Measurements from ENCODE around the gene HUNK. TPM values are rescaled to one million over a fixed set of nuclear protein-coding genes. Genes with fewer than 3 reads are reported as not detected.
"Not testable (repeated sequence)": the region's sequence is repeated elsewhere in the genome, so short reads cannot be mapped to it uniquely, and the experiment has no call there.

Gene HUNK
- total RNA-seq, 4 donors from 2014 or later: 1.6 to 7.0 (median 3.4) TPM

DNA sequence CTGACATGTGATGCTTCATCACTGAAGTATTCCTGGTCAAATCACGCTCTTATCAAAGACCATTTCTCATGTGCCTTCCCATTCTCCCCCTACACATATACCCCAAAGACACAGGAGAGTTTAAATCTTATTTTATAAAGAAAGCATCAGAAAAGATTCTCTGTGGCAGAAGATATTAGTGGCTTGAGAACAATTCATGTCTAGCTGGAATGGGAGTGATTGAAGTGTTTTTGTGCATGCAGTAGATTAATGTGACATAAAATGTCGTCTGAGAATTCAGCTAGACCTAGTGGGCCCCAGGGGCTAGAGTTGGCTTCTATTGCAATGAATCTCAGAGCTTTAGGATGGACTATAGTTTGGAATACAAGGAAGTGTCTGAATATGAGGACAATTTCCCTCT, 163.9 kb downstream of the HUNK start:
- Histone ChIP-seq H3K36me3 (no peaks in the 10 kb centered on the region), H3K27me3 (no peaks in the 10 kb centered on the region), H3K4me3 (no peak overlapping the region), H3K4me1 (no peaks in the 10 kb centered on the region), H3K27ac (no peak overlapping the region), H3K9me3 (no peaks in the 10 kb centered on the region)
- DNase-seq: no peak
- TF ChIP-seq, protein P1, sequence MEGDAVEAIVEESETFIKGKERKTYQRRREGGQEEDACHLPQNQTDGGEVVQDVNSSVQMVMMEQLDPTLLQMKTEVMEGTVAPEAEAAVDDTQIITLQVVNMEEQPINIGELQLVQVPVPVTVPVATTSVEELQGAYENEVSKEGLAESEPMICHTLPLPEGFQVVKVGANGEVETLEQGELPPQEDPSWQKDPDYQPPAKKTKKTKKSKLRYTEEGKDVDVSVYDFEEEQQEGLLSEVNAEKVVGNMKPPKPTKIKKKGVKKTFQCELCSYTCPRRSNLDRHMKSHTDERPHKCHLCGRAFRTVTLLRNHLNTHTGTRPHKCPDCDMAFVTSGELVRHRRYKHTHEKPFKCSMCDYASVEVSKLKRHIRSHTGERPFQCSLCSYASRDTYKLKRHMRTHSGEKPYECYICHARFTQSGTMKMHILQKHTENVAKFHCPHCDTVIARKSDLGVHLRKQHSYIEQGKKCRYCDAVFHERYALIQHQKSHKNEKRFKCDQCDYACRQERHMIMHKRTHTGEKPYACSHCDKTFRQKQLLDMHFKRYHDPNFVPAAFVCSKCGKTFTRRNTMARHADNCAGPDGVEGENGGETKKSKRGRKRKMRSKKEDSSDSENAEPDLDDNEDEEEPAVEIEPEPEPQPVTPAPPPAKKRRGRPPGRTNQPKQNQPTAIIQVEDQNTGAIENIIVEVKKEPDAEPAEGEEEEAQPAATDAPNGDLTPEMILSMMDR (IDR thresholded peaks at IDR 0.05): no peak
- TF ChIP-seq POLR2A (IDR thresholded peaks at IDR 0.05): no peak

DNA sequence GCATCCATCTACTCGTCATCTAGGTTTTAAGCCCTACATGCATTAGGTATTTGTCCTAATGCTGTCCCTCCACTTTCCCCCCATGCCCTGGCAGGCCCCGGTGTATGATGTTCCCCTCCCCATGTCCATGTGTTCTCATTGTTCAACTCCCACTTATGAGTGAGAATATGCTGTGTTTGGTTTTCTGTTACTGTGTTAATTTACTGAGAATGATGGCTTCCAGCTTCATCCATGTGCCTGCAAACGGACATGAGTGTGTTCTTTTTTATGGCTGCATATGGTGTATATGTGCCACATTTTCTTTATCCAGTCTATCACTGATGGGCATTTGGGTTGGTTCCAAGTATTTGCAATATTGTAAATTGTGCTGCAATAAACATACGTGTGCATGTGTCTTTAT, 165.9 kb downstream of the HUNK start:
- not testable (repeated sequence) for H3K27ac ChIP-seq, H3K4me1 ChIP-seq, H3K27me3 ChIP-seq, H3K36me3 ChIP-seq, DNase-seq, H3K4me3 ChIP-seq, H3K9me3 ChIP-seq

DNA sequence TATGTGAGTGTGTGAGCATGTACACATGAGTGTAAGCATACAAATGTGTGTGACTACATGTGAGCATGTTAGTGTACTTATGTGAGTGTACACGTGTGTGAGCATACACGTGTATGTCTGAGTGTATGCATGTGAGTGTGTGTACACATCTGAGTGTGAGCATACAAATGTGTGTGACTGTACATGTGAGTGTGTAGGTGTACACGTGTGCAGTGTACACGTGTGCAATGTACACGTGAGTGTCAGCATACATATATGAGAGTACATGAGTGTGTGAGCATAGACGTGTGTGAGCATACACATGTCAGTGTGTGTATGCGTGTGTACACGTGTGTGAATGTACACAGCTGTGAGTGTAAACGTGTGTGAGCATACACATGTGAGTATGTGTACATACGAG, 170.6 kb downstream of the HUNK start:
- no peak for DNase-seq
- Histone ChIP-seq H3K36me3 (no peaks in the 10 kb centered on the region), H3K27me3 (no peaks in the 10 kb centered on the region), H3K27ac (no peak overlapping the region), H3K4me3 (no peak overlapping the region), H3K9me3 (no peaks in the 10 kb centered on the region), H3K4me1 (no peaks in the 10 kb centered on the region)
- no peak for TF ChIP-seq POLR2A (IDR thresholded peaks at IDR 0.05)
- TF ChIP-seq, protein P1 (IDR thresholded peaks at IDR 0.05): no peak

DNA sequence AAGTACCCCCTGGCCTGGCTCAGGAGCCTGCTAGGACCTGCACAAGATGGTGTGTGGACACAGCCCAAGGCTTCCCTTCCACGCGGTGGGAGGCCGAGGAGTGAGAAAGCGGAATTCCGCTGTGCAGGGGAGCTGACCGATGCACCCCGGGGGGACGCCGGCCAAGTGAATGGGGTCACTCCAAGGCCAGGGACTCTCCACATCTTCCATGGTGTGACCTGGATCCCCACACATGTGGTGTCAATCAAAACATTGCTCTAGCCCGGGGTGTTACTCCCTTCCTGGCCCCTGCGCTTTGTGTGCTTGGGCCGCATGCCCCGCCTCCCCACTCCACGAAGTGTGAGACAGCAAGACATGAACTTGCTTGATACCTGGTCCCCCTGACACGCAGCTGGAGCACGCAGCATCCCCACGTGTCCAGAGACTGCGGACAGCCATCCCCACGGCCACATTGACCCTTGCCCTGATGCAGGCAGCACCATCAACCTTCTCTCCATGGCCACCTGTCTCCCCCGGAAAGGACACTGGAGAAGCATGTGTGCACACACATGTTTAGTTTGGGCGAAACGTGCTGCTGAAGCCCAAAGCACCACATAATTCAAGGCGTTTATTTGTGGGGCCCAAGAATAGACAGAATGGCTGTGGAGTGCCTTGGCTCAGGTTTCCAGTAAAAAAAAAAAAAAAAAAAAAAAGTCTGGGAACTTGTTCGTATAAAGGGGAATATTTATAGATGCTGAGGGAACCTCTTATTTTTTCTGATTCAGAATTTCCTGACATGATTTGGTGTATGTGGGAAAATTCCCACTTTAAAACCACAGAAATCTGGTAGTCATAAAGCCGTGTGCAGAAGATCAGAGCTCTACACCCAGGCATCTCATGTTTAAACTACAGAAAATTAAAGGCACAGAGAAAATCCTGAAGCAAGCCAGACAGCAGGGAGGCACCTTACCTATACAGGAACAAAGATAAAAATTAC, 171.7 kb downstream of the HUNK start:
- DNase-seq: no peak
- H3K4me3 ChIP-seq: no peak overlapping the region
- TF ChIP-seq POLR2A (IDR thresholded peaks at IDR 0.05): no peak
- TF ChIP-seq, protein P1 (IDR thresholded peaks at IDR 0.05): no peak
- H3K27me3 ChIP-seq: no peaks in the 10 kb centered on the region
- no peaks in the 10 kb centered on the region for H3K4me1 ChIP-seq
- no peak overlapping the region for H3K27ac ChIP-seq
- H3K9me3 ChIP-seq: no peaks in the 10 kb centered on the region
- H3K36me3 ChIP-seq: no peaks in the 10 kb centered on the region

DNA sequence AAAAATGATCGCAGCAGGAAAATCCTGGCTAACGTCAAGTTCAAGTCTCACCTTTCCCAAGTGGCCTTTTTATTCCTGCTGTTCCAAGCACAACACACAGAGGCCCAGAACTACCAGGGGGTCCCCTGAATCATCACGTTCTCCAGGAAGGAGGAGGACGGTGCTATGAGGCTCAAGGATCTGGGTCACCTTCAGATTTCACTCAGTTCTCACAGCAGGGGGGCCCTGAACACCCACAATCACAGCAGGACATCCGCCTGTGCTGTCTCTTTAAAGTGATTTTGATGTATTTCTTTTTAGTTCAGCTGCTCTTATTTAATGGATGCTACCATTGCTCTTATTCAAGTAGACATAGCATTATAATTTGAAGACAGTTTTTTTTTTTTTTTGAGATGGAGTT, 173.4 kb downstream of the HUNK start:
- Histone ChIP-seq H3K27me3 (no peaks in the 10 kb centered on the region), H3K27ac (no peak overlapping the region), H3K4me3 (no peak overlapping the region), H3K4me1 (no peaks in the 10 kb centered on the region), H3K9me3 (no peaks in the 10 kb centered on the region), H3K36me3 (no peaks in the 10 kb centered on the region)
- TF ChIP-seq, protein P1 (IDR thresholded peaks at IDR 0.05): no peak
- TF ChIP-seq POLR2A (IDR thresholded peaks at IDR 0.05): no peak
- DNase-seq: no peak

DNA sequence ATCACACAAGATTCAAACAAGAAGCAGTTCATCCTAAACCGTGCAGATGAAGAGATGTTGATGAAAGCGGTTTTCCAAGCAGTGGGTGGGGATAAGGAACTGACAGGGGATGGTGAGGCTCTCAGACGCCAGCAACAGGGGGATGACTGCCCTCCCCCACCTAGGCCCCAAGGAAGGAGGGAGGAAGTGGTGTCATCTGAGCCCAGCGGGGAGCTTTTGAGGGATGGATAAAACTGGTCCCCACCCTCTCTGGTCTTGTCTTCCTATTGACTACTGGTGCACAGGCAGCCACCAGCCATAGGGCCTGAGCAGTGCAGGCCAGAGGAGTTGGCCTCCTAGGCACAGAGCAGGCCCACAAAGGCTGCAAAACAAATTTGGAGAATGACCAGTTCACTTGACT, 175.5 kb downstream of the HUNK start:
- no peak for DNase-seq

More for the DNA sequence above, 175.5 kb downstream of the HUNK start:
- no peaks in the 10 kb centered on the region for H3K4me1 ChIP-seq
- H3K27ac ChIP-seq: no peak overlapping the region
- no peaks in the 10 kb centered on the region for H3K27me3 ChIP-seq
- no peak for TF ChIP-seq POLR2A (IDR thresholded peaks at IDR 0.05)
- TF ChIP-seq, protein P1 (IDR thresholded peaks at IDR 0.05): no peak
- H3K4me3 ChIP-seq: no peak overlapping the region
- peaks cover 0 to 4% (median 0%) of the 10 kb centered on the region in 4 donors for H3K9me3 ChIP-seq
- H3K36me3 ChIP-seq: no peaks in the 10 kb centered on the region
